Activated CD4-positive, alpha-beta memory T cell treated with anti-CD3 and anti-CD28 coated beads for 36 hours (primary cell): ENCODE measurements around the gene SIGLEC12. TPM values are rescaled to one million over a fixed set of nuclear protein-coding genes. Genes with fewer than 3 reads are reported as not detected.

Experiments
- CTCF ChIA-PET: fragments of 350-600 bp; sonication (Branson Sonifier 250); formaldehyde crosslinking; loops from one replicate; lab custom pipeline; 2021; ENCODE audit warnings: antibody characterized with exemption, inconsistent platforms; lab: Charles Lee
- POLR2A ChIA-PET: fragments of 350-600 bp; sonication (Branson Sonifier 250); formaldehyde crosslinking; loops from one replicate; lab custom pipeline; 2021; ENCODE audit warnings: antibody characterized with exemption; lab: Charles Lee
- DNase-seq: peaks from one replicate; pipeline ENCODE4 v3.0.0-alpha.2; 2020
- H3K27ac Mint-ChIP-seq: one replicate; pipeline ENCODE4 v1.8.0; 2021; ENCODE audit warnings: mixed read lengths
- H3K27me3 Mint-ChIP-seq: one replicate; pipeline ENCODE4 v1.8.0; 2021; ENCODE audit warnings: mixed read lengths
- H3K36me3 Mint-ChIP-seq: one replicate; pipeline ENCODE4 v1.8.0; 2021; ENCODE audit warnings: mixed read lengths
- H3K4me1 Mint-ChIP-seq: one replicate; pipeline ENCODE4 v1.8.0; 2021; ENCODE audit warnings: low read depth, mixed read lengths
- H3K4me3 Mint-ChIP-seq: one replicate; pipeline ENCODE4 v1.8.0; 2021; ENCODE audit warnings: mild to moderate bottlenecking, mixed read lengths
- H3K9me3 Mint-ChIP-seq: one replicate; pipeline ENCODE4 v1.8.0; 2021; ENCODE audit warnings: mixed read lengths
- intact Hi-C: fragments of 100-400 bp; cut with micrococcal nuclease; formaldehyde crosslinking; loops from one replicate; pipeline ENCODE4 v1.15.1; 2023
- total RNA-seq, 2 experiments: library from RNA; stranded (reverse); gene quantifications; one replicate each; pipeline ENCODE4 v1.2.3, GENCODE V29; 2021

Gene SIGLEC12
- total RNA-seq, 2 experiments from 2014 or later: 0.22 to 0.24 TPM

GRCh38 chr19:51497666-51498065 is 3.9 kb downstream of the SIGLEC12 start:
- intact Hi-C loops: no loop called here
- POLR2A ChIA-PET: no interaction called here
- peaks cover 11% of the 10 kb centered on the region for H3K4me1 Mint-ChIP-seq
- H3K27ac Mint-ChIP-seq: no peak overlapping the region
- no peak for DNase-seq
- H3K9me3 Mint-ChIP-seq: no peaks in the 10 kb centered on the region
- H3K36me3 Mint-ChIP-seq: no peaks in the 10 kb centered on the region
- peaks cover 15% of the 10 kb centered on the region for H3K27me3 Mint-ChIP-seq
- no peak overlapping the region for H3K4me3 Mint-ChIP-seq
- CTCF ChIA-PET: interaction anchor here (1.9 kb wide), 1 partner anchor 25 kb away, joined by 7 read pairs; no protein-coding TSS in a partner anchor

- Mint-ChIP-seq H3K27ac (no peak overlapping the region), H3K4me1 (peaks cover 6% of the 10 kb centered on the region), H3K9me3 (no peaks in the 10 kb centered on the region), H3K4me3 (no peak overlapping the region), H3K27me3 (peaks cover 17% of the 10 kb centered on the region), H3K36me3 (no peaks in the 10 kb centered on the region)
- ChIA-PET POLR2A (no interaction called here), CTCF (no interaction called here)
- intact Hi-C loops: no loop called here
- DNase-seq: no peak
Measured at GRCh38 chr19:51493776-51494175, 7.8 kb downstream of the SIGLEC12 start.

- no peak for DNase-seq
- intact Hi-C loops: no loop called here
- H3K9me3 Mint-ChIP-seq: no peaks in the 10 kb centered on the region
- peaks cover 14% of the 10 kb centered on the region for H3K27me3 Mint-ChIP-seq
- no peak overlapping the region for H3K27ac Mint-ChIP-seq
- POLR2A ChIA-PET: no interaction called here
- H3K36me3 Mint-ChIP-seq: no peaks in the 10 kb centered on the region
- H3K4me3 Mint-ChIP-seq: no peak overlapping the region
- CTCF ChIA-PET: no interaction called here
- peaks cover 12% of the 10 kb centered on the region for H3K4me1 Mint-ChIP-seq
Measured at GRCh38 chr19:51491586-51491985, 10.0 kb downstream of the SIGLEC12 start.

- Mint-ChIP-seq H3K4me3 (no peak overlapping the region), H3K4me1 (peaks cover 12% of the 10 kb centered on the region), H3K27me3 (peaks cover 17% of the 10 kb centered on the region), H3K36me3 (no peaks in the 10 kb centered on the region), H3K27ac (no peak overlapping the region), H3K9me3 (no peaks in the 10 kb centered on the region)
- intact Hi-C loops: no loop called here
- ChIA-PET POLR2A (no interaction called here), CTCF (interaction anchor here (2.0 kb wide), 1 partner anchor 17 kb away, joined by 6 read pairs; no protein-coding TSS in a partner anchor)
- no peak for DNase-seq
Measured at GRCh38 chr19:51490676-51491075, 10.9 kb downstream of the SIGLEC12 start.

GRCh38 chr19:51489113-51489512 is 12.5 kb downstream of the SIGLEC12 start:
- peak overlapping the region; percentile 50 for H3K27ac Mint-ChIP-seq
- H3K4me1 Mint-ChIP-seq: peaks cover 12% of the 10 kb centered on the region
- no peaks in the 10 kb centered on the region for H3K9me3 Mint-ChIP-seq
- H3K27me3 Mint-ChIP-seq: peaks cover 24% of the 10 kb centered on the region
- DNase-seq: peak; percentile 30
- POLR2A ChIA-PET: interaction anchor here (0.7 to 1.0 kb wide), 3 partner anchors 14 to 48 kb away, joined by 3 to 4 read pairs (median 3); no protein-coding TSS in a partner anchor
- no peak overlapping the region for H3K4me3 Mint-ChIP-seq
- H3K36me3 Mint-ChIP-seq: no peaks in the 10 kb centered on the region
- intact Hi-C loops: no loop called here
- CTCF ChIA-PET: interaction anchor here (1.2 to 2.0 kb wide), 3 partner anchors 16 to 230 kb away, joined by 3 to 6 read pairs (median 6); no protein-coding TSS in a partner anchor

GRCh38 chr19:51488491-51488890 is 13.1 kb downstream of the SIGLEC12 start:
- CTCF ChIA-PET: interaction anchor here (1.8 to 2.0 kb wide), 2 partner anchors 15 to 27 kb away, joined by 6 read pairs; no protein-coding TSS in a partner anchor
- peaks cover 12% of the 10 kb centered on the region for H3K4me1 Mint-ChIP-seq
- POLR2A ChIA-PET: interaction anchor here (0.9 to 1.0 kb wide), 2 partner anchors 22 to 47 kb away, joined by 3 to 4 read pairs; no protein-coding TSS in a partner anchor
- no peak overlapping the region for H3K27ac Mint-ChIP-seq
- H3K27me3 Mint-ChIP-seq: peaks cover 19% of the 10 kb centered on the region
- intact Hi-C loops: no loop called here
- no peaks in the 10 kb centered on the region for H3K9me3 Mint-ChIP-seq
- DNase-seq: no peak
- no peaks in the 10 kb centered on the region for H3K36me3 Mint-ChIP-seq
- no peak overlapping the region for H3K4me3 Mint-ChIP-seq

- CTCF ChIA-PET: interaction anchor here (0.7 to 1.1 kb wide), 3 partner anchors 13 to 171 kb away, joined by 3 to 5 read pairs (median 3); partner anchors contain the start of gene SIGLEC10
- H3K9me3 Mint-ChIP-seq: no peaks in the 10 kb centered on the region
- peaks cover 11% of the 10 kb centered on the region for H3K27me3 Mint-ChIP-seq
- H3K27ac Mint-ChIP-seq: no peak overlapping the region
- POLR2A ChIA-PET: no interaction called here
- no peaks in the 10 kb centered on the region for H3K36me3 Mint-ChIP-seq
- H3K4me3 Mint-ChIP-seq: no peak overlapping the region
- DNase-seq: no peak
- H3K4me1 Mint-ChIP-seq: peaks cover 12% of the 10 kb centered on the region
- intact Hi-C loops: no loop called here
Measured at GRCh38 chr19:51485960-51486660, 15.5 kb downstream of the SIGLEC12 start.

- no peak overlapping the region for H3K4me3 Mint-ChIP-seq
- H3K36me3 Mint-ChIP-seq: no peaks in the 10 kb centered on the region
- intact Hi-C loops: no loop called here
- no peak overlapping the region for H3K27ac Mint-ChIP-seq
- peak; percentile 43 for DNase-seq
- H3K9me3 Mint-ChIP-seq: peaks cover 3% of the 10 kb centered on the region
- peaks cover 19% of the 10 kb centered on the region for H3K4me1 Mint-ChIP-seq
- H3K27me3 Mint-ChIP-seq: peaks cover 12% of the 10 kb centered on the region
- CTCF ChIA-PET: interaction anchor here (1.3 kb wide), 1 partner anchor 35 kb away, joined by 7 read pairs; no protein-coding TSS in a partner anchor
- POLR2A ChIA-PET: no interaction called here
Measured at GRCh38 chr19:51480590-51480989, 21.0 kb downstream of the SIGLEC12 start.

GRCh38 chr19:51479531-51480331 is 21.9 kb downstream of the SIGLEC12 start:
- intact Hi-C loops: loop anchor here (10.0 kb wide), 1 partner anchor 95 kb away; the partner anchor contains the start of gene ZNF175
- POLR2A ChIA-PET: interaction anchor here (0.6 kb wide), 1 partner anchor 541 kb away, joined by 3 read pairs; no protein-coding TSS in a partner anchor

GRCh38 chr19:51478381-51479234 is 23.0 kb downstream of the SIGLEC12 start, which contains the start of gene CEACAM18:
TSS of gene CEACAM18 (plus strand) at chr19:51478539.
- H3K27me3 Mint-ChIP-seq: peaks cover 5% of the 10 kb centered on the region
- POLR2A ChIA-PET: no interaction called here

More at GRCh38 chr19:51479531-51480331, 21.9 kb downstream of the SIGLEC12 start:
- Mint-ChIP-seq H3K9me3 (peaks cover 3% of the 10 kb centered on the region), H3K36me3 (no peaks in the 10 kb centered on the region), H3K4me3 (no peak overlapping the region), H3K27ac (no peak overlapping the region), H3K27me3 (peaks cover 9% of the 10 kb centered on the region), H3K4me1 (peaks cover 19% of the 10 kb centered on the region)
- CTCF ChIA-PET: interaction anchor here (0.8 to 1.7 kb wide), 5 partner anchors 28 to 177 kb away, joined by 3 to 7 read pairs (median 4); no protein-coding TSS in a partner anchor
- DNase-seq: peak; percentile 63

GRCh38 chr19:51477344-51477743 is 24.3 kb downstream of the SIGLEC12 start:
- H3K27me3 Mint-ChIP-seq: peaks cover 4% of the 10 kb centered on the region

More at GRCh38 chr19:51478381-51479234, 23.0 kb downstream of the SIGLEC12 start, which contains the start of gene CEACAM18:
- no peaks in the 10 kb centered on the region for H3K36me3 Mint-ChIP-seq
- peak; percentile 1 for DNase-seq
- H3K9me3 Mint-ChIP-seq: peaks cover 3% of the 10 kb centered on the region
- H3K4me1 Mint-ChIP-seq: peaks cover 19% of the 10 kb centered on the region
- H3K4me3 Mint-ChIP-seq: no peak within 1 kb of the TSS
- CTCF ChIA-PET: interaction anchor here (1.4 to 1.7 kb wide), 2 partner anchors 38 to 179 kb away, joined by 4 to 7 read pairs; no protein-coding TSS in a partner anchor
- intact Hi-C loops: loop anchor here (10.0 kb wide), 1 partner anchor 96 kb away; the partner anchor contains the start of gene ZNF175
- no peak within 1 kb of the TSS for H3K27ac Mint-ChIP-seq

More at GRCh38 chr19:51477344-51477743, 24.3 kb downstream of the SIGLEC12 start:
- no peaks in the 10 kb centered on the region for H3K36me3 Mint-ChIP-seq
- ChIA-PET POLR2A (no interaction called here), CTCF (no interaction called here)
- no peak overlapping the region for H3K4me3 Mint-ChIP-seq
- no peak overlapping the region for H3K27ac Mint-ChIP-seq
- H3K4me1 Mint-ChIP-seq: peaks cover 27% of the 10 kb centered on the region
- no peak for DNase-seq
- intact Hi-C loops: loop anchor here (10.0 kb wide), 1 partner anchor 97 kb away; the partner anchor contains the start of gene ZNF175
- H3K9me3 Mint-ChIP-seq: peaks cover 3% of the 10 kb centered on the region
